Measurements from ENCODE around the gene ABCB9.

ABCB9 gene

GRCh38 chr12:122994140-122994675, 27.9 kb upstream of the ABCB9 start:
- no peak for DNase-seq

GRCh38 chr12:122992386-122992785, 26.1 kb upstream of the ABCB9 start:
- no peak for DNase-seq

GRCh38 chr12:122991623-122992275, 25.5 kb upstream of the ABCB9 start:
- no peak for DNase-seq

DNA sequence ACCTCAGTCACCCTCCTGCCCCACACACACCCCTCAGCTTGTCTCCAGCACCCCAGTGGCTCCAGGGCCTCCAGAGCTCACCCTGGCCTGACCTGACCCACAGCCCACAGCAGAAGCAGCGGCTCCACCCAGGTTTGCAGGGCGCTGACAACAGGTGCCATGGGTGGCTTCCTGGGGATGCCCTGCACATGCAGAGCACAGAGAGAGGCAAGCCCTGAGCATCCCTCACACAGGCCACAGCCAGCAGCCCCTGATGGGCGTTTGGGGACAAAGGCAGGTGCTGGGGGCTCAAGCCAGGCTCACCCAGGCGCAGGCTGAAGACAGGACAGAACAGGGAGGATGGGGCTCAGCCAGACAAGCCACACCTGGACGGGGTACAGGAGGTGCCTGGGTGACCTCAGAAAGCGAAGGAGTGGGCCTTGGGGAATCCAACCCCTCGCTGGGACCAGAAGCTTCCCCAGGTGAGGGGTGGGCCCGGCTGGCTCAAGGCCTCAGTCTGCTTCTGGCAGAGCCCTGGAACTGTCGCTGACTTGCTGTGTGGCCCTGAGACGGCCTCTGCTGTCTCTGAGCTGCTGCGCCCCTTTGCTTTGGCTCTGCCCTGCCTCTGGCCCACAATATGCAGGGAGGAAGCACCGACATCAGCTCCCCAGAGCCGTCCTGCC, 24.8 kb upstream of the ABCB9 start:
- DNase-seq = no peak

DNA sequence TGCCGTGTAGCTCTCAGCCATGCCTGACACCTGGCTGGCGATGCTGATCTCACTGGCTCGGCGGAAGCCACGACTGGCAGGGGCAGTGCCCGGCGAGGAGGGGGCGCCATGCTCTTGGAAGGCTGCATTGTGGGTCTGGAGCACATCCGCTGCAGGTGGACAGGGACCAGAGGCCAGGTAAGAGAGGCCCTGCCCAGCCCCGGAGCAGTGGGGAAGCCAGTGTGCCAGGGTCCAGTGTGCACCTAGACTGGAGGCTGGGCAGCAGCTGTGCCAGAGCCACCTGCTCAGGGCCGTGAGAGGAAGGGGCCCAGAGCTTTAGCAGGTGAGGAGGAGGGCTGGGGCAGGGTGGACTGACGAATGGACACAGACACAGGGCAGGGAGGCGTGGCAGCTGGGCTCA, 24.3 kb upstream of the ABCB9 start:
- no peak for DNase-seq

GRCh38 chr12:122989874-122990419, 23.7 kb upstream of the ABCB9 start:
- no peak for DNase-seq

GRCh38 chr12:122989225-122989839, 23.1 kb upstream of the ABCB9 start:
- no peak for DNase-seq

DNA sequence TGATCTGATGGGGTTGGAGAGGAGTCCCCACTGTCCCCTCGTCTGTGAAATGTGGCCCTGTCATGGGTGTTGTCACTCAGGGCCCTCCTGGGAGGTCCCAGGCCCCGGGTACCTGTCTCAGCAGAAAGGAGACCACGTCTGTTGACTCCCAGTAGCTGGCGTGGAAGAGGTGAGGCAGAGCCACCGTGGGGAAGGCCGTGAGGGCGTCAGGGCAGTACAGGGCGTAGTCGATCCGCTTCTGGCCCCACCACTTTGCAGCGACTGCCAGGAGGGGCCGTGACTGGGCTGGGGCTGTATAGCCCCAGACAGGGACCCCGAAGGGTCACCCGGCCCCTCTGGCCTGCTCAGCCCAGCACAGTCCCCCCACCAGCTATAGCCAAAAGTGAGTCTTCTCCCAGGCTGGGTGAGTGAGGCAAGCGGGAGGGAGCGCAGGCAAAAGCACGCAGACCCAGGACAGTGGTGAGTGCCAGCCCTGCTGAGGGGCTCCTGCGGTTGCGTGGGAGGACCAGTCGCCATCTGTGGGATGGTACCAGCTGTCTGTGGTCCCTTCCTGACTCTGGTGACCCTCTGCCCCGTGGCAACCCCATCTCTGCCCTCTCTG, 22.4 kb upstream of the ABCB9 start:
- no peak for DNase-seq

GRCh38 chr12:122988036-122988435, 21.8 kb upstream of the ABCB9 start:
- DNase-seq = no peak

DNA sequence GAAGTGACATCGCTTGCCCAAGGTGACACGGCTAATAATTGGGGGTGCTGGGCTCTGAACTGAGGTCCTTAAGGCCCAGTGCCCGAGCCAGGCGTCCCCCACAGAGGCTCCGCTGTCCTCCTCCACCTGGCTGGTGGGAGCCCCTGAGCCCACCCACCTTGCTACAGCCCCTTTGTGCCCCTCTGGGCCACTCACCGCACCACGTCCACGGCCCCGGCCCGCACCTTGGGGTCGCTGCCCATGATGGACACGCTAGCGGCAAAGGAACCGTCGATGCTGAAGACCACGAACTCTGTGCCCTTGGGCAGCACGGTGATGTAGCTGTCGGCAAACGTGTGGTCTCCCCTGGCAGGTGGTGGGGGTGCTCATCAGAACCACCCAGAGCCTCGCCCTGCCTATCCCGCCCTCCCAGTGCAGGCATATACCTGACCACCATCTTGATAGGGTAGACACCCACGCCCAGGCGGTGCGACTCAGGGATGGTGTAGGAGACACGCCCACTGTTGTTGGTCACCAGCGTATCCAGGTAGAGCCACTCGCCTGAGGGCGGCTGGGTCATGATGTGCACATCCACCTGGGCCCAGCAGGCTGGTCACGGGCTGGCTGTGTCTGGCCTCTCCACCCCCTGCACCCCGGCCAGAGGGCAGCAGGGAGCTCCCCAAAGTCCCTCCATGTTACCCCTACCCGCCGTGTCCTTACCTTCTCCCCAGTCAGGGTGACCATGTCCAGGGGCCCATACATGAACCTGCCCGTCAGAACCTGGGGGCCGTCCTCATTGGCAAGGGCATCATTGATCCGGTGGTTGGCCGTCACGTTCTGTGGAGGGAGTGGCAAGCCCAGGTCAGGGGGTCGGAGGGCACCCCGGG, 21.1 kb upstream of the ABCB9 start:
- DNase-seq = no peak

GRCh38 chr12:122986258-122986871, 20.1 kb upstream of the ABCB9 start:
- no peak for DNase-seq

DNA sequence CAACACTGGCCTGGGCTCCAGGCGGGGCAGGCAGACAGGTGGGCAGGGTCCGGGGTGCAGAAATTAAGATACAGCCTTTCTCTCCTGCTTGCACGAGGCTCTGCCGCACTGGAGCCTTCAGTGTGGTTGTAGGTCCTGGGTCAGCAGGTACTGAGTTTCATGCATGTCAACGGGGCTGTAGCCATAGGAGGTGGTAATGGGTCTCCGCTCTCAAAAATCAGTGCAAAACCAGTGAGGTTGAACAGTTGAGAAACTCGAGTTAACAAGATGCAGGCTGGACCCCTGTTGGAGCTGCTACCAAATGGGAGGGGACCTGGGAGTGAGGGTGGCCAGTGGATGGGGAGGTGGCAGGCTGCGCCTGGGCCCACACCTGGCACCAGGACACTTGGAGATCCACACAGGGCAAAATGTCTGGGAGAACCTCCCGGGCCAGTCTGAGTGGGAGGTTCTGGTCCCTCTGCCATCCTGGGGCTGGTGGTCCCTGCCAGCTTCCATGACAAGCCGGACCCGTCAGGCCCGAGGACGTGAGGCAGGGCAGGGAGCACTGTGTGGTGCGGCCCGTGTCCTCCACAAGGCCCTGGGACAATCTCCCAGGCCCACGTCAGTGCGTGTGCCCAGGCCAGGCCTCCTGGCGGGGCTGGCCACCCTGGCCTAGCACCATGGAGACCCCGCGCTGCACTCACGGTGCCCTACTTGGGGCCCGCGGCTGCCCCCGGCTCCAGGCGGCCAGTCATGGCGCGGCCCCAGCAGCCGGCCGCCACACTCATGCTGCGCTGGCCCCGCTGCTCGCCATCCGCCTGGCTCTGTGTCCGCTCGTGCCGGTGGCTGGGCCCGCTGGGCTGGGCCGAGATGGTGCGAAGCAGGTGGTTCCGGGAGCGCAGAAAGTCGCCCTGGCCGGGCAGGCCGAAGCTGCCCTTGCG, 19.3 kb upstream of the ABCB9 start:
- DNase-seq = no peak

DNA sequence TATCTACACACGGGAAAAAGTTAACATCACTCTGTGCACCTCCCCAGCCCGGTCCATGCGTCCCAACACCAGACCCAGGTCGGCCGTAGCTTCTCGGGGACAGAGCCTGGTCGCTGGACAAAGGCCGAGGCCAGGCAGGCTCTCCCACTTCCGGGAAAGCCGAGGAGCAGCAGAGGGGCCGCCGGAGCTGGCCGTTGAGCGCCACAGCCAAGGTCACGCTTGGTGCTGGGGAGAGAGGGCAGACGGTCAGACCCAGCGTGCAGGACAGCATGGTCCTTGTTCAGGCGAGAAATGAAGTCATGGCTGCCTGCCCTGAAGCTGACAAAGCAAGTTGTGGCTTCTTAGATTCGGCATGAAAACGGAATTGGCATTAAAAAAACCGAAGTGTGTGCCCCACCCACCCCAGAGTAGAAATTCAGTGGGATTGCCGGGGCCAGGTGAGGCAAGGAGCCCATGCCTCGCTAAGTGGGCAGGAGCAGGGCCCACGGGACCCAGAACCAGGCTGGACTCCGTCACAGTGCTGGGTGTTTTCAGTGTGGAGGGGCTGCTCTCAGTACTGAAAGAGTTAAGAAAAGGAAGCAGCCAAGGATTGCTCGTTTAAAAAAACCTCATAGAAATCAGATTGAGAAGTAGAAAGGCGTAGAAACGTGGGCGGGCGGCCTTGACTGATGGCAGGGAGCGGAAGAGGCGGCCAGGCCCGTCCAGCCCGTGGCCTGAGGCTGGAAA, 18.5 kb upstream of the ABCB9 start:
- no peak for DNase-seq

- DNase-seq = no peak
These were observed 17.7 kb upstream of the ABCB9 start for GRCh38 chr12:122983789-122984515.

GRCh38 chr12:122982963-122983788, 16.9 kb upstream of the ABCB9 start:
- DNase-seq = no peak

DNA sequence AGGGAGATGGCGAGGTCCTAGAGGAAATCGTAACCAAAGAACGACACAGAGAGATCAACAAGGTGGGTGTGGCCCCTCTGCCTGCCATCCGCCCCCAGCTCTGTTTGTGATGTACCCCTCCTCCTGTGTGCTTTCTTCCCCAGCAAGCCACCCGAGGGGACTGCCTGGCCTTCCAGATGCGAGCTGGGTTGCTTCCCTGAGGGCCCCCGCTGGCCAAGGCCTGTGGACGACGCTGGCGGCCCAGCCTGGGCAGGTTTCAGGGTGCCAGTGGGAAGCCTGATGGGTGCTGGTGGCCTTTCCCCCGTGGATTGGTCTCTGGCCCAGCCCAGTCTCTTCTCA, 16.2 kb upstream of the ABCB9 start:
- DNase-seq = no peak

- no peak for DNase-seq
These were observed 15.6 kb upstream of the ABCB9 start for GRCh38 chr12:122981587-122982476.

Data from NCI-H1092 (cell line).